ENCODE measurements around the gene NLRP9.

Gene NLRP9

DNA sequence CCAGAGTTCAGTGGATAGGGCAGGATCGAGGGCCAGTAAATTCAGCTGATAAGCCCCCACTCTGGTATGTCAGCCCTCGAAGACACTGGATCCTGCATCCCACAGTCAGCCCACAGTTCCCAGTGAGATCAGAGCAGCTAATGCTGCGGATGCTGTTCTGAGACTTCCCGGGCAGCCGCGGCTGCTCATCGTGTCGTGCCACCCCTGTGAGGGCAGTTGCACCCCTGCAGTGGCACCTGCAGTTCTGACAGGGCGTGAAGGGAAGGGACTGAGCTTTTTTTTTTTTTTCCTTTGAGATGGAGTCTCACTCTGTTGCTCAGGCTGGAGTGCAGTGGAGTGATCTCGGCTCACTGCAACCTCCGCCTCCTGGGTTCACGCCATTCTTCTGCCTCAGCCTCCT lies 70.7 kb downstream of the NLRP9 start:
- no peaks in the 10 kb centered on the region for H3K9me3 ChIP-seq (ENCODE audit: severe bottlenecking)
- H3K36me3 ChIP-seq (ENCODE audit: low read depth), result peaks cover 83% of the 10 kb centered on the region
- no peaks in the 10 kb centered on the region for H3K27me3 ChIP-seq (ENCODE audit: insufficient read depth, poor library complexity, severe bottlenecking)
- ATAC-seq (ENCODE audit: low read depth), result no peak
- H3K4me1 ChIP-seq (ENCODE audit: insufficient read depth, poor library complexity, severe bottlenecking), result no peaks in the 10 kb centered on the region
- no peak for DNase-seq (ENCODE audit: low spot score)
- no peak for TF ChIP-seq CTCF (IDR thresholded peaks at IDR 0.05; ENCODE audit: poor library complexity, severe bottlenecking)
- no peak overlapping the region for H3K4me3 ChIP-seq (ENCODE audit: severe bottlenecking)
- no peak overlapping the region for H3K27ac ChIP-seq (ENCODE audit: poor library complexity, severe bottlenecking)

GRCh38 chr19:55667006-55667381 lies 71.2 kb downstream of the NLRP9 start:
- no peak for ATAC-seq (ENCODE audit: low read depth)
- TF ChIP-seq CTCF (IDR thresholded peaks at IDR 0.05; ENCODE audit: poor library complexity, severe bottlenecking), result no peak
- no peaks in the 10 kb centered on the region for H3K27me3 ChIP-seq (ENCODE audit: insufficient read depth, poor library complexity, severe bottlenecking)
- no peak for DNase-seq (ENCODE audit: low spot score)
- no peaks in the 10 kb centered on the region for H3K4me1 ChIP-seq (ENCODE audit: insufficient read depth, poor library complexity, severe bottlenecking)
- H3K36me3 ChIP-seq (ENCODE audit: low read depth), result peaks cover 80% of the 10 kb centered on the region
- no peaks in the 10 kb centered on the region for H3K9me3 ChIP-seq (ENCODE audit: severe bottlenecking)
- H3K27ac ChIP-seq (ENCODE audit: poor library complexity, severe bottlenecking), result no peak overlapping the region
- no peak overlapping the region for H3K4me3 ChIP-seq (ENCODE audit: severe bottlenecking)

- H3K27ac ChIP-seq (ENCODE audit: poor library complexity, severe bottlenecking), result no peak overlapping the region
- no peak for DNase-seq (ENCODE audit: low spot score)
- no peaks in the 10 kb centered on the region for H3K9me3 ChIP-seq (ENCODE audit: severe bottlenecking)
- no peak overlapping the region for H3K4me3 ChIP-seq (ENCODE audit: severe bottlenecking)
- no peaks in the 10 kb centered on the region for H3K27me3 ChIP-seq (ENCODE audit: insufficient read depth, poor library complexity, severe bottlenecking)
- ATAC-seq (ENCODE audit: low read depth), result no peak
- H3K4me1 ChIP-seq (ENCODE audit: insufficient read depth, poor library complexity, severe bottlenecking), result no peaks in the 10 kb centered on the region
- TF ChIP-seq CTCF (IDR thresholded peaks at IDR 0.05; ENCODE audit: poor library complexity, severe bottlenecking), result no peak
- peaks cover 80% of the 10 kb centered on the region for H3K36me3 ChIP-seq (ENCODE audit: low read depth)
Measured at GRCh38 chr19:55666343-55667005, 71.7 kb downstream of the NLRP9 start.

GRCh38 chr19:55663846-55664536 lies 74.2 kb downstream of the NLRP9 start:
- no peak for DNase-seq (ENCODE audit: low spot score)
- Histone ChIP-seq H3K4me3 (ENCODE audit: severe bottlenecking) (no peak overlapping the region), H3K36me3 (ENCODE audit: low read depth) (peaks cover 87% of the 10 kb centered on the region), H3K27me3 (ENCODE audit: insufficient read depth, poor library complexity, severe bottlenecking) (no peaks in the 10 kb centered on the region), H3K9me3 (ENCODE audit: severe bottlenecking) (no peaks in the 10 kb centered on the region), H3K27ac (ENCODE audit: poor library complexity, severe bottlenecking) (no peak overlapping the region), H3K4me1 (ENCODE audit: insufficient read depth, poor library complexity, severe bottlenecking) (no peaks in the 10 kb centered on the region)
- no peak for TF ChIP-seq CTCF (IDR thresholded peaks at IDR 0.05; ENCODE audit: poor library complexity, severe bottlenecking)
- ATAC-seq (ENCODE audit: low read depth), result no peak

DNA sequence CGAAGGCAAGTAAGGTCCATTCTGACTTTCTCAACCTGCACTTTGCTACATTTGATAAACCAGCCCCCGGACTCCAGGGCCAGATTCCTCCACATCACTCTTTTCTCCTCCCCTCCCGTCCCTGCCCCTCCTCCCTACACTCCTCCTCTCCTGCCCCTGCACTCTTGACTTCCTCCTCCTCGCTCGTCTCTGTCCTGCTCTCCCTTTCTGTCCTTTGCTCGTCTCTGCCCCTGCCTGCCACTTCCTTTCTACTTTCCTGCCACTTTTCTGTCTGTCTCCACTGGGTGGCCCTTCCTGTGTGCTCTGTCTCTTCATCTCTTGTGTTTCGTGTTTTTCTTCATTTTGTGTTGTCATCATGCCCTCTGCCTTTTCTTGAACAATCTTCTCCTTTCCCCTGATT lies 76.4 kb downstream of the NLRP9 start:
- H3K36me3 ChIP-seq (ENCODE audit: low read depth), result peaks cover 74% of the 10 kb centered on the region
- DNase-seq (ENCODE audit: low spot score) (no peak), ATAC-seq (ENCODE audit: low read depth) (no peak)
- peaks cover 4% of the 10 kb centered on the region for H3K4me1 ChIP-seq (ENCODE audit: insufficient read depth, poor library complexity, severe bottlenecking)
- H3K27ac ChIP-seq (ENCODE audit: poor library complexity, severe bottlenecking), result no peak overlapping the region
- H3K4me3 ChIP-seq (ENCODE audit: severe bottlenecking), result no peak overlapping the region
- no peak for TF ChIP-seq CTCF (IDR thresholded peaks at IDR 0.05; ENCODE audit: poor library complexity, severe bottlenecking)
- no peaks in the 10 kb centered on the region for H3K27me3 ChIP-seq (ENCODE audit: insufficient read depth, poor library complexity, severe bottlenecking)
- H3K9me3 ChIP-seq (ENCODE audit: severe bottlenecking), result no peaks in the 10 kb centered on the region

Measured in RWPE2 (cell line).